ENCODE measurements around the gene AIF1L. TPM values are rescaled to one million over a fixed set of nuclear protein-coding genes. Genes with fewer than 3 reads are reported as not detected.

AIF1L gene
- polyA plus RNA-seq (2011; rRNA removed), result 0.30 and 0.31 TPM in 2 replicates
- polyA minus RNA-seq (2011; rRNA and poly(A)+ RNA removed), result 0.18 and 0.39 TPM in 2 replicates

DNA sequence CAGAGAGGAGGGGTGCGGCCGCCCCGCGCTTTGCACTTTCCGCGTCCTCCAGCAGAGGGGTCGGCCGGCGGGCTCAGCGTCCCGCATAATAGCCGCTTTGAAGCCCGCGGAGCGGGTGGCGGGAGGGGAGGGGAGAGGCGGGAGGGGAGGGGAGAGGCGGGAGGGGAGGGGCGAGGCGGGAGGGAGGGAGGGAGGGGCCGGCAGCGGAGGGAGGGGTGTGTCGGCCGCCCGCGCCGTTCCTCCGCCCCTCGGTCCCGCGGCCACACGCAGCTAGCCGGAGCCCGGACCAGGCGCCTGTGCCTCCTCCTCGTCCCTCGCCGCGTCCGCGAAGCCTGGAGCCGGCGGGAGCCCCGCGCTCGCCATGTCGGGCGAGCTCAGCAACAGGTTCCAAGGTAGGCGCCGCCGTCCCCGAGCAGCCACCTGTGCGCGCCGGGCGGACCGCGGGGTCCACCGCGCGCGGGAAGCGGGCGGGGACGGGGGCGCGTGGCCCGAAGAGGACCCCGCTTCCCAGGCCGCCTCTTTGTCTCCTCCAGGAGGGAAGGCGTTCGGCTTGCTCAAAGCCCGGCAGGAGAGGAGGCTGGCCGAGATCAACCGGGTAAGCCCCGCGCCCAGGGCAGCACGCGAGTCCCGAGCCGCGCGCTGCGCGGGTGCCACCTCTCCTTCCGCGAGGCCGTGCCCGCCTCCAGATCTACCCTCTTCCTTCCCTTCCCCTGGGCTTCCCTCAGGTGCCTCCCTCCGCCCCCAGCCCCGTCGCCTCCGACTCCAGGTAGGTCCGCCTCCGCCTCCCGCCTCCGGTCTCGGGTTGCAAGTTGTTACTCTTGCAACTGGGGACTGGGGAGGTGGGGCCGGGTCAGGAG lies at the start of gene AIF1L:
TSS of gene AIF1L (plus strand) at position 263 of the 857 bp plus-strand sequence. CDS start at position 362, 99 bp downstream.
- Histone ChIP-seq H3K4me3 (ENCODE audit: low read depth, low read length) (peak within 1 kb of the TSS; percentile 38; the same call in 1 of the 2 replicates), H3K27ac (ENCODE audit: low read depth, low read length) (no peak within 1 kb of the TSS), H3K9me3 (ENCODE audit: control insufficient read depth, insufficient read depth, low read length) (peaks cover 7% of the 10 kb centered on the region; the same call in 1 of the 2 replicates), H3K27me3 (ENCODE audit: control insufficient read depth, insufficient read depth, low read length) (peaks cover 54% of the 10 kb centered on the region)
- POLR2A ChIA-PET, result no interaction called here
- CTCF ChIA-PET, result interaction anchor here (1.5 kb wide), 2 partner anchors 39 to 50 kb away, joined by 3 to 8 read pairs; no protein-coding TSS in a partner anchor
- TF ChIP-seq, protein P1, sequence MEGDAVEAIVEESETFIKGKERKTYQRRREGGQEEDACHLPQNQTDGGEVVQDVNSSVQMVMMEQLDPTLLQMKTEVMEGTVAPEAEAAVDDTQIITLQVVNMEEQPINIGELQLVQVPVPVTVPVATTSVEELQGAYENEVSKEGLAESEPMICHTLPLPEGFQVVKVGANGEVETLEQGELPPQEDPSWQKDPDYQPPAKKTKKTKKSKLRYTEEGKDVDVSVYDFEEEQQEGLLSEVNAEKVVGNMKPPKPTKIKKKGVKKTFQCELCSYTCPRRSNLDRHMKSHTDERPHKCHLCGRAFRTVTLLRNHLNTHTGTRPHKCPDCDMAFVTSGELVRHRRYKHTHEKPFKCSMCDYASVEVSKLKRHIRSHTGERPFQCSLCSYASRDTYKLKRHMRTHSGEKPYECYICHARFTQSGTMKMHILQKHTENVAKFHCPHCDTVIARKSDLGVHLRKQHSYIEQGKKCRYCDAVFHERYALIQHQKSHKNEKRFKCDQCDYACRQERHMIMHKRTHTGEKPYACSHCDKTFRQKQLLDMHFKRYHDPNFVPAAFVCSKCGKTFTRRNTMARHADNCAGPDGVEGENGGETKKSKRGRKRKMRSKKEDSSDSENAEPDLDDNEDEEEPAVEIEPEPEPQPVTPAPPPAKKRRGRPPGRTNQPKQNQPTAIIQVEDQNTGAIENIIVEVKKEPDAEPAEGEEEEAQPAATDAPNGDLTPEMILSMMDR (IDR thresholded peaks at IDR 0.05; ENCODE audit: low read depth, low read length), result peak; percentile 19; the same call in 1 of the 2 replicates
- DNase-seq (ENCODE audit: low read depth, low spot score), result no peak

DNA sequence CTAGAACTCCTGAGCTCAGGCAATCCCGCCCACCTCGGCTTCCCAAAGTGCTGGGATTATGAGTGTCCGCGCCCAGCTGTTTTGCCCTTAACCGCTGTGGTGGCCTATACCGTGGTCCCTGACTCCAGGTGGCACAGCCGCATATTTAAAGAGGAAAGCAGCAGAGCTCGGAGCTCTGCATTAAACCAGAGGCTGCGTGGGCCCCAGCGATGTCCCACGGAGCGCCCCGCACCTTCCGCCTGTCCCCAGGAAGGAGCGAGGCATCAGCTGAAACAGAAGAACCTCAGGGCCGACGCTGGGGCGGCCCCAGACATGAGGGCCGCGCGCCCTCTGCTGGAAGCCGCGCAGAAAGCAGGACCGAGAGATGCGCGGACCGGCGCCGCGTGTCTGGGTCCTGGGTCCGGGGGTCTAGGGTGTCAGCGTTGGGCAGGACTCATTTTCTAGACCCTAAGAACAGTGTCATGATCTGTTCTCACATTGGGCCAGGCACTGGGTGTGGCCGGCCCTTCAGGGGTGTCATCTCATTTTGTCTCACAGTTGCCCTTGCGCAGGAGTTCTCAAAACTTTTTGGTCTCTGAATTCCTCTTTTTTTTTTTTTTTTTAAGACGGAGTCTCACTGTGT lies 49.6 kb upstream of the AIF1L start:
- Histone ChIP-seq H3K4me3 (ENCODE audit: low read depth, low read length) (no peak overlapping the region), H3K27ac (ENCODE audit: low read depth, low read length) (no peak overlapping the region), H3K27me3 (ENCODE audit: control insufficient read depth, insufficient read depth, low read length) (peaks cover 14% of the 10 kb centered on the region), H3K9me3 (ENCODE audit: control insufficient read depth, insufficient read depth, low read length) (peaks cover 16% of the 10 kb centered on the region)
- ChIA-PET POLR2A (interaction anchor here (0.6 kb wide), 1 partner anchor 271 kb away, joined by 4 read pairs; no protein-coding TSS in a partner anchor), CTCF (interaction anchor here (0.6 to 3.1 kb wide), 39 partner anchors 10 to 359 kb away, joined by 3 to 39 read pairs (median 5); no protein-coding TSS in a partner anchor)
- TF ChIP-seq, protein P1 (IDR thresholded peaks at IDR 0.05; ENCODE audit: low read depth, low read length), result peak; percentile 95
- peak; percentile 13 for DNase-seq (ENCODE audit: low read depth, low spot score)

DNA sequence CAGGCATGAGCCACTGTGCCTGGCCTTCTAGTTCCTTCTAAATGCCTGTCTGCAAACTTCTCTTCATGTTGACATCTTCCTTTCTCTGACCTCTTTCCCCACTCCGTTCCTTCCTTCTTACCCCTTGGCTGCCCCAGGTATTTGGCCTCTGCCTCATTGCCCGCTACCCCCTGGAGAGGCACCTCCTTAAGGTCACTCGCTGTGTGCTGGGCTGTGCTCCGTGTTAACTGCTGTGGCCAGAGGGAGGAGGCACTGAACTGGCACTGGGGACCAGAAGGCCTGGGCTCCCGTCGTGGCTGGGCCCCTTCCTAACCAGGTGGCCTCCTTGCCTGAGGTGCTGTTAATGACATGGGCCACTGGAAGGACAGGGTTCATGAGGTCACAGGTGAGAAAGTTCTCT lies 48.0 kb upstream of the AIF1L start:
- POLR2A ChIA-PET, result no interaction called here
- no peak for DNase-seq (ENCODE audit: low read depth, low spot score)
- Histone ChIP-seq H3K27me3 (ENCODE audit: control insufficient read depth, insufficient read depth, low read length) (peaks cover 9% of the 10 kb centered on the region), H3K9me3 (ENCODE audit: control insufficient read depth, insufficient read depth, low read length) (peaks cover 16% of the 10 kb centered on the region), H3K4me3 (ENCODE audit: low read depth, low read length) (no peak overlapping the region), H3K27ac (ENCODE audit: low read depth, low read length) (no peak overlapping the region)
- CTCF ChIA-PET, result interaction anchor here (1.4 kb wide), 1 partner anchor 182 kb away, joined by 6 read pairs; no protein-coding TSS in a partner anchor
- TF ChIP-seq, protein P1 (IDR thresholded peaks at IDR 0.05; ENCODE audit: low read depth, low read length), result no peak

DNA sequence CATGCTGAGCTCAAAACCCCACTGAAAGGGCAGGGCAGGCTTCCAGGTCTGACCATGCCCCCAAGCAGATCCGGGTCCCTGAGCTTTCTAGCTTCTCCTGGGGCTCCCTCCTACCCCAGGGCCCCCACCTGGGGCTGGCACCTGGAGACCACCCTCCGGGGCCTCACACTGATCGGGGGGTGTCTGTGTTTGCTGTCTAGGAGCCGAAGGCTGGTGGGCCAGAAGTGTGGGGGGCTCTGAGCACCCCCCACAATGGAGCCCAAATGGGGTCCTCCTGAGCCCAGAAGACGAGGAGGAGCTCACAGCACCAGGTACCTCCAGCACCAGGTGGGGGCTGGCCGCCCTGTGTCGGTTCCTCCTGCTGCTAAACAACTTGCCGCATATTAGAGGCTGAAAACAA lies 47.5 kb upstream of the AIF1L start:
- ChIA-PET CTCF (interaction anchor here (1.4 kb wide), 1 partner anchor 182 kb away, joined by 6 read pairs; no protein-coding TSS in a partner anchor), POLR2A (no interaction called here)

More for the DNA sequence above, 47.5 kb upstream of the AIF1L start:
- DNase-seq (ENCODE audit: low read depth, low spot score), result no peak
- peaks cover 16% of the 10 kb centered on the region for H3K9me3 ChIP-seq (ENCODE audit: control insufficient read depth, insufficient read depth, low read length)
- H3K27ac ChIP-seq (ENCODE audit: low read depth, low read length), result no peak overlapping the region
- TF ChIP-seq, protein P1 (IDR thresholded peaks at IDR 0.05; ENCODE audit: low read depth, low read length), result no peak
- H3K4me3 ChIP-seq (ENCODE audit: low read depth, low read length), result no peak overlapping the region
- peaks cover 9% of the 10 kb centered on the region for H3K27me3 ChIP-seq (ENCODE audit: control insufficient read depth, insufficient read depth, low read length)

Measured in AG04450 (cell line).